Fibroblast of lung (primary cell): ENCODE results near the gene ABL1. TPM values are rescaled to one million over a fixed set of nuclear protein-coding genes. Genes with fewer than 3 reads are reported as not detected.

Source experiments
- DNase-seq, 2 donors: peaks; one replicate each; pipeline versions ENCODE4 v3.0.0 to v3.0.0-alpha.2; 2010; ENCODE audit warnings: low read depth in 2 of 2
- H2AFZ ChIP-seq: 2 replicates; pipeline ENCODE4 v1.5.1; 2012; ENCODE audit warnings: low read length, control low read depth, inconsistent platforms
- H3K27ac ChIP-seq: 2 replicates; pipeline ENCODE4 v1.5.1; 2011; ENCODE audit warnings: low read length, control low read depth; ENCODE audit not compliant: insufficient read depth
- H3K27me3 ChIP-seq: 2 replicates; pipeline ENCODE4 v1.5.1; 2011; ENCODE audit warnings: mild to moderate bottlenecking, low read length; ENCODE audit not compliant: control insufficient read depth, insufficient read depth
- H3K36me3 ChIP-seq: 2 replicates; pipeline ENCODE4 v1.5.1; 2011; ENCODE audit warnings: low read length; ENCODE audit not compliant: control insufficient read depth, insufficient read depth
- H3K4me1 ChIP-seq: 2 replicates; pipeline ENCODE4 v1.5.1; 2011; ENCODE audit warnings: low read length; ENCODE audit not compliant: control insufficient read depth, insufficient read depth; ENCODE audit errors: extremely low read depth
- H3K4me2 ChIP-seq: 2 replicates; pipeline ENCODE4 v1.5.1; 2011; ENCODE audit warnings: low read length, control low read depth; ENCODE audit not compliant: insufficient read depth; ENCODE audit errors: extremely low read depth
- H3K4me3 ChIP-seq, 4 experiments: fragments of 200-600 bp in 1 of 4; sonication (generic) in 1 of 4; replicated peaks in 1 of 4; 2 replicates each; pipeline ENCODE4 v1.5.1; 2011 to 2016; ENCODE audit warnings: low read length in 4 of 4, low read depth in 3 of 4, mild to moderate bottlenecking in 3 of 4, control low read depth in 2 of 4, inconsistent platforms in 1 of 4, mixed read lengths in 1 of 4; ENCODE audit not compliant: insufficient read depth in 1 of 4; ENCODE audit errors: control extremely low read depth in 1 of 4
- H3K79me2 ChIP-seq: 2 replicates; pipeline ENCODE4 v1.5.1; 2012; ENCODE audit warnings: mild to moderate bottlenecking, low read length, inconsistent platforms; ENCODE audit not compliant: control insufficient read depth, insufficient read depth
- H3K9ac ChIP-seq: 2 replicates; pipeline ENCODE4 v1.5.1; 2011; ENCODE audit warnings: mild to moderate bottlenecking, low read length, control low read depth; ENCODE audit not compliant: insufficient read depth
- H3K9me3 ChIP-seq: 2 replicates; pipeline ENCODE4 v1.5.1; 2012; ENCODE audit warnings: low read depth, low read length; ENCODE audit not compliant: control insufficient read depth, insufficient read depth
- H4K20me1 ChIP-seq: 2 replicates; pipeline ENCODE4 v1.5.1; 2011; ENCODE audit warnings: low read length; ENCODE audit not compliant: control insufficient read depth, insufficient read depth; ENCODE audit errors: extremely low read depth
- CTCF ChIP-seq, 2 donors: IDR thresholded peaks in 1 of 2; conservative IDR thresholded peaks in 1 of 2; 1 replicate in 1 of 2; 2 replicates in 1 of 2; pipeline ENCODE4 v1.5.1; 2011 to 2012; ENCODE audit warnings: low read length in 2 of 2, control low read depth in 1 of 2, inconsistent platforms in 1 of 2, low read depth in 1 of 2, mild to moderate bottlenecking in 1 of 2
- EZH2 ChIP-seq: IDR thresholded peaks from 2 replicates; pipeline ENCODE4 v1.5.1; 2012; ENCODE audit warnings: low read length, control low read depth, mild to moderate bottlenecking; ENCODE audit errors: missing control alignments
- polyA plus RNA-seq, 2 donors: library from polyadenylated mRNA; depleted of rRNA in 1 of 2; stranded (reverse) in 1 of 2; unstranded in 1 of 2; fragments of >200 nt; gene quantifications; 2 replicates each; pipeline ENCODE4 v1.2.1, GENCODE V29; 2011 to 2012; ENCODE audit warnings: missing spikeins in 1 of 2
- total RNA-seq: library from RNA; depleted of rRNA; stranded (reverse); fragments of >200 nt; gene quantifications from 2 replicates; pipeline ENCODE4 v1.2.1, GENCODE V29; 2014

Gene ABL1
- total and polyA plus RNA-seq, 2 donors (not counting 1 experiment from before 2014, with no cell fraction given), result 46.6 to 65.4 TPM

GRCh38 chr9:130922893-130923610 lies 88.0 kb downstream of the ABL1 start:
- H3K4me3 ChIP-seq, result no peak overlapping the region
- DNase-seq, result no peak
- H3K27me3 ChIP-seq, result no peaks in the 10 kb centered on the region
- H3K4me2 ChIP-seq, result no peak overlapping the region
- H3K79me2 ChIP-seq, result no peaks in the 10 kb centered on the region
- TF ChIP-seq EZH2 (no peak), CTCF (conservative IDR thresholded peaks at IDR 0.05 in 1 of 2, IDR thresholded peaks at IDR 0.05 in 1 of 2; ENCODE audit: low read depth in 1 of 2, low read length in 2 of 2) (no peak)
- no peaks in the 10 kb centered on the region for H4K20me1 ChIP-seq
- H3K9me3 ChIP-seq, result no peaks in the 10 kb centered on the region
- no peak overlapping the region for H2AFZ ChIP-seq
- H3K9ac ChIP-seq, result no peak overlapping the region
- no peak overlapping the region for H3K27ac ChIP-seq
- peaks cover 3% of the 10 kb centered on the region for H3K36me3 ChIP-seq
- H3K4me1 ChIP-seq, result peaks cover under 1% of the 10 kb centered on the region

- Histone ChIP-seq H3K4me3 (no peak overlapping the region), H3K27ac (no peak overlapping the region), H3K9me3 (no peaks in the 10 kb centered on the region), H3K4me2 (no peak overlapping the region), H3K9ac (no peak overlapping the region), H3K79me2 (no peaks in the 10 kb centered on the region), H3K4me1 (peaks cover 8% of the 10 kb centered on the region), H3K36me3 (peaks cover 3% of the 10 kb centered on the region), H2AFZ (no peak overlapping the region), H3K27me3 (no peaks in the 10 kb centered on the region), H4K20me1 (no peaks in the 10 kb centered on the region)
- no peak for DNase-seq
- TF ChIP-seq EZH2 (no peak), CTCF (conservative IDR thresholded peaks at IDR 0.05 in 1 of 2, IDR thresholded peaks at IDR 0.05 in 1 of 2; ENCODE audit: low read depth in 1 of 2, low read length in 2 of 2) (no peak)
Observed at GRCh38 chr9:130923611-130924447, 88.8 kb downstream of the ABL1 start.

GRCh38 chr9:130924448-130924788 lies 89.4 kb downstream of the ABL1 start:
- Histone ChIP-seq H4K20me1 (no peaks in the 10 kb centered on the region), H3K9me3 (no peaks in the 10 kb centered on the region), H3K4me3 (no peak overlapping the region), H2AFZ (no peak overlapping the region), H3K36me3 (peaks cover 3% of the 10 kb centered on the region), H3K4me2 (no peak overlapping the region), H3K27me3 (no peaks in the 10 kb centered on the region), H3K4me1 (peaks cover 12% of the 10 kb centered on the region), H3K27ac (no peak overlapping the region), H3K79me2 (no peaks in the 10 kb centered on the region), H3K9ac (no peak overlapping the region)
- no peak for TF ChIP-seq CTCF (conservative IDR thresholded peaks at IDR 0.05 in 1 of 2, IDR thresholded peaks at IDR 0.05 in 1 of 2; ENCODE audit: low read depth in 1 of 2, low read length in 2 of 2)
- TF ChIP-seq EZH2, result no peak
- no peak for DNase-seq
